Measurements from ENCODE around the gene PIK3C2G. TPM values are rescaled to one million over a fixed set of nuclear protein-coding genes. Genes with fewer than 3 reads are reported as not detected.
"Not testable (repeated sequence)": the region's sequence is repeated elsewhere in the genome, so short reads cannot be mapped to it uniquely, and the experiment has no call there.

Gene PIK3C2G
- total RNA-seq, 1 donor from 2014 or later = 0.69 TPM

- intact Hi-C loops (cut with DNase I) = no loop called here
- H3K4me3 ChIP-seq = no peak overlapping the region
- no peaks in the 10 kb centered on the region for H3K4me1 ChIP-seq
- H3K36me3 ChIP-seq = no peaks in the 10 kb centered on the region
- no peaks in the 10 kb centered on the region for H3K9me3 ChIP-seq
- H3K27ac ChIP-seq = no peak overlapping the region
- no peak for DNase-seq
- TF ChIP-seq CTCF (IDR thresholded peaks at IDR 0.05) = no peak
- ATAC-seq = no peak
- no peaks in the 10 kb centered on the region for H3K27me3 ChIP-seq
Measured at GRCh38 chr12:18684430-18684829, 423.1 kb downstream of the PIK3C2G start.

- no peaks in the 10 kb centered on the region for H3K9me3 ChIP-seq
- ATAC-seq = no peak
- intact Hi-C loops (cut with DNase I) = no loop called here
- TF ChIP-seq CTCF (IDR thresholded peaks at IDR 0.05) = no peak
- DNase-seq = no peak
- no peaks in the 10 kb centered on the region for H3K27me3 ChIP-seq
- H3K27ac ChIP-seq = no peak overlapping the region
- H3K4me1 ChIP-seq = no peaks in the 10 kb centered on the region
- H3K4me3 ChIP-seq = no peak overlapping the region
- H3K36me3 ChIP-seq = no peaks in the 10 kb centered on the region
Measured at GRCh38 chr12:18689771-18690170, 428.5 kb downstream of the PIK3C2G start.

GRCh38 chr12:18690653-18691052 is 429.3 kb downstream of the PIK3C2G start:
- Histone ChIP-seq H3K36me3 (no peaks in the 10 kb centered on the region), H3K27ac (no peak overlapping the region), H3K9me3 (no peaks in the 10 kb centered on the region), H3K27me3 (no peaks in the 10 kb centered on the region), H3K4me3 (no peak overlapping the region), H3K4me1 (no peaks in the 10 kb centered on the region)
- DNase-seq (no peak), ATAC-seq (no peak)
- no peak for TF ChIP-seq CTCF (IDR thresholded peaks at IDR 0.05)
- intact Hi-C loops (cut with DNase I) = no loop called here

- H3K36me3 ChIP-seq; ATAC-seq; DNase-seq; H3K4me3 ChIP-seq; intact Hi-C loops (cut with DNase I); H3K27ac ChIP-seq; H3K27me3 ChIP-seq; H3K9me3 ChIP-seq; H3K4me1 ChIP-seq: not testable (repeated sequence)
Measured at GRCh38 chr12:18693986-18694385, 432.7 kb downstream of the PIK3C2G start.

GRCh38 chr12:18696971-18697602 is 435.8 kb downstream of the PIK3C2G start:
- DNase-seq (no peak), ATAC-seq (no peak)
- Histone ChIP-seq H3K4me3 (no peak overlapping the region), H3K27ac (no peak overlapping the region), H3K36me3 (no peaks in the 10 kb centered on the region), H3K27me3 (no peaks in the 10 kb centered on the region), H3K9me3 (no peaks in the 10 kb centered on the region), H3K4me1 (no peaks in the 10 kb centered on the region)
- TF ChIP-seq CTCF (IDR thresholded peaks at IDR 0.05) = no peak
- intact Hi-C loops (cut with DNase I) = no loop called here

Other genes starting within 250 kb of the PIK3C2G start
- 0.72 TPM for gene RERGL, start 171.3 kb upstream of the PIK3C2G start, total RNA-seq

Data from upper lobe of right lung (tissue), 1 donor.